HCT116 (cell line): ENCODE measurements around the gene TSPOAP1. TPM values are rescaled to one million over a fixed set of nuclear protein-coding genes. Genes with fewer than 3 reads are reported as not detected.

Source experiments
- ATAC-seq: fragments of 200-7000 bp; cut with Tn5 transposase; 2 replicates; pipeline ENCODE4 v1.9.1; 2020; ENCODE audit warnings: mild to moderate bottlenecking, moderate library complexity
- BruUV-seq: library from RNA; stranded (reverse); fragments of 400-500 nt; replicated peaks from 2 replicates; lab custom pipeline; 2021; lab: Mats Ljungman, UMichigan
- CTCF ChIA-PET: fragments of 300-600 bp; sonication (Branson Sonifier 250); formaldehyde crosslinking; loops from one replicate; lab custom pipeline; 2021; ENCODE audit warnings: antibody characterized with exemption; lab: Charles Lee
- POLR2A ChIA-PET: fragments of 300-600, 350-600 bp; sonication (Branson Sonifier 250); formaldehyde crosslinking; loops from one replicate; lab custom pipeline; 2021; ENCODE audit warnings: antibody characterized with exemption; lab: Charles Lee
- RAD21 ChIA-PET, 2 experiments: fragments of 300-600 bp; sonication (Branson Sonifier 250); formaldehyde crosslinking; loops; one replicate each; lab custom pipeline; 2023; ENCODE audit warnings: low total read pairs in 2 of 2; ENCODE audit not compliant: uncharacterized antibody in 2 of 2, unreplicated experiment in 2 of 2, low non-redundant PET in 1 of 2; lab: Charles Lee
- DNase-seq: peaks from one replicate; pipeline ENCODE4 v3.0.0-alpha.2; 2010; ENCODE audit warnings: low read depth, low spot score
- H2AFZ ChIP-seq: fragments of 200-600 bp; shearing (Covaris generic), sonication (generic); 2 replicates; pipeline ENCODE4 v1.6.1; 2017; ENCODE audit warnings: low read depth, mixed run types, mixed read lengths, antibody characterized with exemption, low read length; ENCODE audit not compliant: poor library complexity, severe bottlenecking
- H3K27ac ChIP-seq: 2 replicates; pipeline ENCODE4 v1.5.1; 2012; ENCODE audit warnings: low read depth, low read length
- H3K27me3 ChIP-seq: fragments of 200-600 bp; sonication (generic); 2 replicates; pipeline ENCODE4 v1.6.1; 2016; ENCODE audit warnings: mixed run types, low read length, mixed read lengths; ENCODE audit not compliant: insufficient read depth
- H3K36me3 ChIP-seq, 2 experiments: fragments of 200-500 bp in 1 of 2; fragments of 200-600 bp in 1 of 2; sonication (Bioruptor generic) in 1 of 2; sonication (generic) in 1 of 2; 2 replicates each; pipeline versions ENCODE4 v1.5.1 to v1.6.1; 2014 to 2016; ENCODE audit warnings: low read length in 2 of 2, inconsistent platforms in 1 of 2, mixed read lengths in 1 of 2, mixed run types in 1 of 2; ENCODE audit not compliant: insufficient read depth in 2 of 2, control insufficient read depth in 1 of 2
- H3K4me1 ChIP-seq, 2 experiments: fragments of 200-600 bp in 1 of 2; sonication (generic) in 1 of 2; 2 replicates each; pipeline versions ENCODE4 v1.5.1 to v1.6.1; 2012 to 2017; ENCODE audit warnings: low read length in 2 of 2, inconsistent platforms in 1 of 2, mild to moderate bottlenecking in 1 of 2, mixed read lengths in 1 of 2, mixed run types in 1 of 2, moderate library complexity in 1 of 2; ENCODE audit not compliant: insufficient read depth in 2 of 2, control insufficient read depth in 1 of 2
- H3K4me2 ChIP-seq: fragments of 200-600 bp; sonication (generic); 2 replicates; pipeline ENCODE4 v1.6.1; 2017; ENCODE audit warnings: mixed run types, low read length, mixed read lengths
- H3K4me3 ChIP-seq, 2 experiments: fragments of 200-600 bp in 1 of 2; sonication (generic) in 1 of 2; replicated peaks in 1 of 2; 2 replicates each; pipeline ENCODE4 v1.5.1; 2011 to 2016; ENCODE audit warnings: low read length in 2 of 2, control low read depth in 1 of 2, low read depth in 1 of 2, mild to moderate bottlenecking in 1 of 2, mixed read lengths in 1 of 2, mixed run types in 1 of 2
- H3K79me2 ChIP-seq: fragments of 200-600 bp; sonication (generic); 2 replicates; pipeline ENCODE4 v1.6.1; 2017; ENCODE audit warnings: mild to moderate bottlenecking, mixed run types, low read length, moderate library complexity, mixed read lengths; ENCODE audit not compliant: insufficient read depth
- H3K9ac ChIP-seq: fragments of 200-600 bp; sonication (generic); 2 replicates; pipeline ENCODE4 v1.6.1; 2016; ENCODE audit warnings: low read length, mixed read lengths
- H3K9me2 ChIP-seq: fragments of 200-600 bp; sonication (generic), shearing (Covaris generic); 2 replicates; pipeline ENCODE4 v1.6.1; 2017; ENCODE audit warnings: mixed run types, mild to moderate bottlenecking, moderate library complexity; ENCODE audit not compliant: insufficient read depth
- H3K9me3 ChIP-seq, 2 experiments: fragments of 200-500 bp in 1 of 2; fragments of 200-600 bp in 1 of 2; sonication (Bioruptor generic) in 1 of 2; sonication (generic) in 1 of 2; 2 replicates each; pipeline ENCODE4 v1.6.1; 2014 to 2017; ENCODE audit warnings: low read length in 2 of 2, mixed read lengths in 2 of 2, inconsistent platforms in 1 of 2, low read depth in 1 of 2, mild to moderate bottlenecking in 1 of 2, mixed run types in 1 of 2, moderate library complexity in 1 of 2; ENCODE audit not compliant: control insufficient read depth in 1 of 2, insufficient read depth in 1 of 2
- H4K20me1 ChIP-seq: fragments of 200-600 bp; sonication (generic), shearing (Covaris generic); 2 replicates; pipeline ENCODE4 v1.6.1; 2017; ENCODE audit warnings: mixed run types, mild to moderate bottlenecking, moderate library complexity; ENCODE audit not compliant: insufficient read depth
- EGR1 ChIP-seq: IDR thresholded peaks from 2 replicates; pipeline ENCODE4 v1.6.1; 2012; ENCODE audit warnings: low read depth
- EZH2 ChIP-seq: fragments of 200-600 bp; sonication (generic); IDR thresholded peaks from 2 replicates; pipeline ENCODE4 v1.6.1; 2017; ENCODE audit warnings: antibody characterized with exemption, mixed run types
- POLR2A ChIP-seq: IDR thresholded peaks from 2 replicates; pipeline ENCODE4 v1.7.0; 2011; ENCODE audit warnings: borderline replicate concordance; ENCODE audit not compliant: insufficient read depth, insufficient read length; ENCODE audit errors: extremely low read depth
- RAD21 ChIP-seq: IDR thresholded peaks from 2 replicates; pipeline ENCODE4 v1.6.1; 2012; ENCODE audit warnings: low read depth, mild to moderate bottlenecking
- TCF7L2 ChIP-seq: IDR thresholded peaks from 2 replicates; pipeline ENCODE4 v1.7.0; 2011; ENCODE audit warnings: borderline replicate concordance, inconsistent platforms; ENCODE audit not compliant: insufficient read depth, insufficient read length; ENCODE audit errors: extremely low read depth
- ZFX ChIP-seq: fragments of 450-650 bp; IDR thresholded peaks from 2 replicates; pipeline ENCODE4 v1.6.1; 2017
- intact Hi-C: fragments of 100-400 bp; cut with micrococcal nuclease; formaldehyde crosslinking; loops from 2 replicates; pipeline ENCODE4 v1.10.0; 2022
- total RNA-seq: library from RNA; stranded (reverse); gene quantifications from one replicate; pipeline ENCODE4 v1.2.1, GENCODE V29; 2021; ENCODE audit not compliant: unreplicated experiment
- TF ChIP-seq, protein P1 (sequence below): IDR thresholded peaks from 2 replicates; pipeline ENCODE4 v1.6.1; 2011; ENCODE audit warnings: mild to moderate bottlenecking, low read length, moderate library complexity; ENCODE audit not compliant: insufficient replicate concordance; ENCODE audit errors: extremely low read depth
- TF ChIP-seq, protein P2 (sequence below): IDR thresholded peaks from 2 replicates; pipeline ENCODE4 v1.6.1; 2012; ENCODE audit warnings: low read depth

The TSPOAP1 gene
- total RNA-seq, 1 experiment from 2014 or later: 0.27 TPM

DNA sequence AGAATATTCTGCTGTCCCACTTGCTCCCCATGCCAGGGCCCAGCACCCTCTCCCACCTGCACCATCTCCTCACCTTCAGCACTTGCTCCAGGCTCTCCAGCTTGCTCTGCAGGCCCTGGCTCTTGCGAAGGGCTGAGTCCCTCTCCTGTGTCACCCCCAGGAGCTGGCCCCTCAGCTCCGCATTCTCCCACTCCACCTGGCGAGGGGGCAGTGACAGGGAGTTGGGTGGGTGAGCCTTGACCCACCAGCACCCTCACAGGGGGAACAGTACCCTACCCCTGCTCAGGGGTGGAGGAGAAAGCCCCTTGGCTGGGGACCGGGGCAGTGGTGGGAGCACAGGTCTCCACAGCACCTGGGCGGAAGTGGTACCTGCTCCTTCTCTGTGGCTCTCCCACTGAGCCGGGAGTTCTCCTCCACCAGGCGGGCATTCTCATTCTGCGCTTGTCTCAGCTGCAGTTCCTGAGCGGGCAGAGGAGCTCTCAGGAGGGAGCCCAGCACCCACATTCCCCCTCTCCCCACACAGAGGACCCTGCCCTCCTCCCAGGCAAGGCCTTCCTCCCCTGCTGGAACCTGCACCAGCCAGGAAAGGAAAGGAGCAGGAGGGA lies 5.9 kb downstream of the TSPOAP1 start:
- no peaks in the 10 kb centered on the region for H3K79me2 ChIP-seq
- BruUV-seq: no TSS peak
- peaks cover 8 to 13% of the 10 kb centered on the region in 2 experiments; a peak in 3 of 4 replicates for H3K4me1 ChIP-seq
- H2AFZ ChIP-seq: no peak overlapping the region
- no peak for TF ChIP-seq TCF7L2
- no peak for TF ChIP-seq EZH2
- no peak for TF ChIP-seq POLR2A
- ATAC-seq: no peak
- H3K9ac ChIP-seq: no peak overlapping the region
- intact Hi-C loops: no loop called here
- no peak overlapping the region for H3K27ac ChIP-seq
- H3K36me3 ChIP-seq: no peaks in the 10 kb centered on the region
- ChIA-PET RAD21 (interaction anchor here in 1 of 2 experiments (0.5 kb wide), 1 partner anchor 95 kb away, joined by 5 read pairs; the partner anchor contains the start of gene RNF43), POLR2A (interaction anchor here (1.1 to 1.2 kb wide), 2 partner anchors 29 to 309 kb away, joined by 3 to 4 read pairs; partner anchors contain the start of gene SUPT4H1), CTCF (interaction anchor here (1.5 kb wide), 1 partner anchor 110 kb away, joined by 4 read pairs; no protein-coding TSS in a partner anchor)
- H3K27me3 ChIP-seq: no peaks in the 10 kb centered on the region
- H3K9me3 ChIP-seq: no peaks in the 10 kb centered on the region
- no peak overlapping the region for H3K4me2 ChIP-seq
- H3K4me3 ChIP-seq: no peak overlapping the region
- no peak for DNase-seq
- no peaks in the 10 kb centered on the region for H3K9me2 ChIP-seq
- H4K20me1 ChIP-seq: no peaks in the 10 kb centered on the region

- ChIA-PET POLR2A (no interaction called here), RAD21 (interaction anchor here in 1 of 2 experiments (0.5 kb wide), 1 partner anchor 96 kb away, joined by 5 read pairs; the partner anchor contains the start of gene RNF43), CTCF (interaction anchor here (1.3 to 1.5 kb wide), 2 partner anchors 111 to 126 kb away, joined by 3 to 4 read pairs; no protein-coding TSS in a partner anchor)
- no peaks in the 10 kb centered on the region for H3K27me3 ChIP-seq
- no peak for ATAC-seq
- H3K4me2 ChIP-seq: no peak overlapping the region
- no peaks in the 10 kb centered on the region for H3K36me3 ChIP-seq
- intact Hi-C loops: no loop called here
- no peak overlapping the region for H2AFZ ChIP-seq
- no peak overlapping the region for H3K9ac ChIP-seq
- H3K4me1 ChIP-seq: peaks cover 8 to 16% of the 10 kb centered on the region in 2 experiments; a peak in 3 of 4 replicates
- no peaks in the 10 kb centered on the region for H3K9me2 ChIP-seq
- BruUV-seq: no TSS peak
- H3K4me3 ChIP-seq: no peak overlapping the region
- no peaks in the 10 kb centered on the region for H3K9me3 ChIP-seq
- H3K79me2 ChIP-seq: no peaks in the 10 kb centered on the region
- no peak overlapping the region for H3K27ac ChIP-seq
- H4K20me1 ChIP-seq: no peaks in the 10 kb centered on the region
- DNase-seq: no peak
- TF ChIP-seq, protein P1, sequence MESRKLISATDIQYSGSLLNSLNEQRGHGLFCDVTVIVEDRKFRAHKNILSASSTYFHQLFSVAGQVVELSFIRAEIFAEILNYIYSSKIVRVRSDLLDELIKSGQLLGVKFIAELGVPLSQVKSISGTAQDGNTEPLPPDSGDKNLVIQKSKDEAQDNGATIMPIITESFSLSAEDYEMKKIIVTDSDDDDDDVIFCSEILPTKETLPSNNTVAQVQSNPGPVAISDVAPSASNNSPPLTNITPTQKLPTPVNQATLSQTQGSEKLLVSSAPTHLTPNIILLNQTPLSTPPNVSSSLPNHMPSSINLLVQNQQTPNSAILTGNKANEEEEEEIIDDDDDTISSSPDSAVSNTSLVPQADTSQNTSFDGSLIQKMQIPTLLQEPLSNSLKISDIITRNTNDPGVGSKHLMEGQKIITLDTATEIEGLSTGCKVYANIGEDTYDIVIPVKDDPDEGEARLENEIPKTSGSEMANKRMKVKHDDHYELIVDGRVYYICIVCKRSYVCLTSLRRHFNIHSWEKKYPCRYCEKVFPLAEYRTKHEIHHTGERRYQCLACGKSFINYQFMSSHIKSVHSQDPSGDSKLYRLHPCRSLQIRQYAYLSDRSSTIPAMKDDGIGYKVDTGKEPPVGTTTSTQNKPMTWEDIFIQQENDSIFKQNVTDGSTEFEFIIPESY: no peak
- TF ChIP-seq, protein P2, sequence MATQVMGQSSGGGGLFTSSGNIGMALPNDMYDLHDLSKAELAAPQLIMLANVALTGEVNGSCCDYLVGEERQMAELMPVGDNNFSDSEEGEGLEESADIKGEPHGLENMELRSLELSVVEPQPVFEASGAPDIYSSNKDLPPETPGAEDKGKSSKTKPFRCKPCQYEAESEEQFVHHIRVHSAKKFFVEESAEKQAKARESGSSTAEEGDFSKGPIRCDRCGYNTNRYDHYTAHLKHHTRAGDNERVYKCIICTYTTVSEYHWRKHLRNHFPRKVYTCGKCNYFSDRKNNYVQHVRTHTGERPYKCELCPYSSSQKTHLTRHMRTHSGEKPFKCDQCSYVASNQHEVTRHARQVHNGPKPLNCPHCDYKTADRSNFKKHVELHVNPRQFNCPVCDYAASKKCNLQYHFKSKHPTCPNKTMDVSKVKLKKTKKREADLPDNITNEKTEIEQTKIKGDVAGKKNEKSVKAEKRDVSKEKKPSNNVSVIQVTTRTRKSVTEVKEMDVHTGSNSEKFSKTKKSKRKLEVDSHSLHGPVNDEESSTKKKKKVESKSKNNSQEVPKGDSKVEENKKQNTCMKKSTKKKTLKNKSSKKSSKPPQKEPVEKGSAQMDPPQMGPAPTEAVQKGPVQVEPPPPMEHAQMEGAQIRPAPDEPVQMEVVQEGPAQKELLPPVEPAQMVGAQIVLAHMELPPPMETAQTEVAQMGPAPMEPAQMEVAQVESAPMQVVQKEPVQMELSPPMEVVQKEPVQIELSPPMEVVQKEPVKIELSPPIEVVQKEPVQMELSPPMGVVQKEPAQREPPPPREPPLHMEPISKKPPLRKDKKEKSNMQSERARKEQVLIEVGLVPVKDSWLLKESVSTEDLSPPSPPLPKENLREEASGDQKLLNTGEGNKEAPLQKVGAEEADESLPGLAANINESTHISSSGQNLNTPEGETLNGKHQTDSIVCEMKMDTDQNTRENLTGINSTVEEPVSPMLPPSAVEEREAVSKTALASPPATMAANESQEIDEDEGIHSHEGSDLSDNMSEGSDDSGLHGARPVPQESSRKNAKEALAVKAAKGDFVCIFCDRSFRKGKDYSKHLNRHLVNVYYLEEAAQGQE: no peak
- no peak for TF ChIP-seq EZH2
- TF ChIP-seq ZFX: no peak
- TF ChIP-seq RAD21: no peak
- TF ChIP-seq EGR1: no peak
- TF ChIP-seq POLR2A: no peak
Measured at GRCh38 chr17:58321571-58322525, 6.7 kb downstream of the TSPOAP1 start.
